Calu3 (cell line): Measurements from ENCODE around the gene ABI1. TPM values are rescaled to one million over a fixed set of nuclear protein-coding genes. Genes with fewer than 3 reads are reported as not detected.

ENCODE experiments used
- BruUV-seq: library from RNA; stranded (reverse); fragments of 400-500 nt; replicated peaks from 2 replicates; lab custom pipeline; 2021; lab: Mats Ljungman, UMichigan
- CTCF ChIA-PET: fragments of 300-600 bp; sonication (Branson Sonifier 250); formaldehyde crosslinking; loops from one replicate; lab custom pipeline; 2022; ENCODE audit warnings: antibody characterized with exemption; lab: Charles Lee
- DNase-seq: peaks from one replicate; pipeline ENCODE4 v3.0.0; 2022
- H3K27ac Mint-ChIP-seq: one replicate; pipeline ENCODE4 v1.8.0; 2022; ENCODE audit warnings: mixed read lengths; ENCODE audit not compliant: unreplicated experiment
- H3K27me3 Mint-ChIP-seq: one replicate; pipeline ENCODE4 v1.8.0; 2022; ENCODE audit warnings: mixed read lengths; ENCODE audit not compliant: unreplicated experiment
- H3K36me3 Mint-ChIP-seq: one replicate; pipeline ENCODE4 v1.8.0; 2022; ENCODE audit warnings: mild to moderate bottlenecking, moderate library complexity, mixed read lengths; ENCODE audit not compliant: insufficient read depth, unreplicated experiment
- H3K4me1 Mint-ChIP-seq: one replicate; pipeline ENCODE4 v1.8.0; 2022; ENCODE audit warnings: mild to moderate bottlenecking, low read depth, mixed read lengths; ENCODE audit not compliant: unreplicated experiment
- H3K4me3 Mint-ChIP-seq: one replicate; pipeline ENCODE4 v1.8.0; 2022; ENCODE audit warnings: mild to moderate bottlenecking, low read depth, moderate library complexity, mixed read lengths; ENCODE audit not compliant: unreplicated experiment
- H3K9me3 Mint-ChIP-seq: one replicate; pipeline ENCODE4 v1.8.0; 2022; ENCODE audit warnings: low read depth, mixed read lengths; ENCODE audit not compliant: unreplicated experiment
- CTCF ChIP-seq: fragments of 200-600 bp; IDR thresholded peaks from one replicate; pipeline ENCODE4 v1.8.0; 2022; ENCODE audit warnings: antibody characterized with exemption; ENCODE audit not compliant: unreplicated experiment
- intact Hi-C: fragments of 100-400 bp; cut with micrococcal nuclease; formaldehyde crosslinking; loops from one replicate; pipeline ENCODE4 v1.10.0; 2022; ENCODE audit not compliant: unreplicated experiment
- total RNA-seq: library from RNA; stranded (reverse); gene quantifications from 2 replicates; pipeline ENCODE4 v1.2.3, GENCODE V29; 2022

Gene ABI1
- total RNA-seq, 1 experiment from 2014 or later, result 61.9 TPM

- CTCF ChIA-PET, result no interaction called here
- no TSS peak for BruUV-seq
- H3K27me3 Mint-ChIP-seq, result no peaks in the 10 kb centered on the region
These were observed 59.5 kb downstream of the ABI1 start for GRCh38 chr10:26801274-26801673.

GRCh38 chr10:26800468-26800867, 60.3 kb downstream of the ABI1 start:
- H3K4me3 Mint-ChIP-seq, result no peak overlapping the region
- no peak overlapping the region for H3K27ac Mint-ChIP-seq
- intact Hi-C loops, result no loop called here
- CTCF ChIA-PET, result interaction anchor here (0.6 kb wide), 1 partner anchor 435 kb away, joined by 3 read pairs; no protein-coding TSS in a partner anchor
- BruUV-seq, result no TSS peak
- TF ChIP-seq CTCF, result no peak
- H3K36me3 Mint-ChIP-seq, result no peaks in the 10 kb centered on the region
- H3K9me3 Mint-ChIP-seq, result peaks cover 7% of the 10 kb centered on the region
- no peaks in the 10 kb centered on the region for H3K27me3 Mint-ChIP-seq
- no peak for DNase-seq
- H3K4me1 Mint-ChIP-seq, result peaks cover 22% of the 10 kb centered on the region

More at GRCh38 chr10:26801274-26801673, 59.5 kb downstream of the ABI1 start:
- peaks cover 22% of the 10 kb centered on the region for H3K4me1 Mint-ChIP-seq
- no peak overlapping the region for H3K27ac Mint-ChIP-seq
- TF ChIP-seq CTCF, result no peak
- intact Hi-C loops, result no loop called here
- DNase-seq, result no peak
- no peak overlapping the region for H3K4me3 Mint-ChIP-seq
- no peaks in the 10 kb centered on the region for H3K36me3 Mint-ChIP-seq
- H3K9me3 Mint-ChIP-seq, result peaks cover 7% of the 10 kb centered on the region

- no TSS peak for BruUV-seq
- CTCF ChIA-PET, result no interaction called here
- Mint-ChIP-seq H3K27me3 (no peaks in the 10 kb centered on the region), H3K27ac (no peak overlapping the region), H3K4me1 (peaks cover 16% of the 10 kb centered on the region), H3K4me3 (no peak overlapping the region), H3K36me3 (no peaks in the 10 kb centered on the region), H3K9me3 (peaks cover 7% of the 10 kb centered on the region)
- DNase-seq, result no peak
- TF ChIP-seq CTCF, result no peak
- intact Hi-C loops, result no loop called here
These were observed 61.4 kb downstream of the ABI1 start for GRCh38 chr10:26799342-26799741.

GRCh38 chr10:26798298-26798697, 62.5 kb downstream of the ABI1 start:
- no peak for DNase-seq
- intact Hi-C loops, result no loop called here
- H3K4me1 Mint-ChIP-seq, result peaks cover 11% of the 10 kb centered on the region
- H3K4me3 Mint-ChIP-seq, result no peak overlapping the region
- no peaks in the 10 kb centered on the region for H3K36me3 Mint-ChIP-seq
- CTCF ChIA-PET, result no interaction called here
- BruUV-seq, result no TSS peak
- no peak overlapping the region for H3K27ac Mint-ChIP-seq
- TF ChIP-seq CTCF, result no peak
- peaks cover 7% of the 10 kb centered on the region for H3K9me3 Mint-ChIP-seq
- no peaks in the 10 kb centered on the region for H3K27me3 Mint-ChIP-seq
